NCI-H748 treated with DMSO at 0.1 percent for 48 hours (cell line): ENCODE results near the gene GRID2.

Experiments
- DNase-seq: peaks from one replicate; lab custom pipeline; 2025; lab: John Stamatoyannopoulos, UW

GRID2 gene

DNA sequence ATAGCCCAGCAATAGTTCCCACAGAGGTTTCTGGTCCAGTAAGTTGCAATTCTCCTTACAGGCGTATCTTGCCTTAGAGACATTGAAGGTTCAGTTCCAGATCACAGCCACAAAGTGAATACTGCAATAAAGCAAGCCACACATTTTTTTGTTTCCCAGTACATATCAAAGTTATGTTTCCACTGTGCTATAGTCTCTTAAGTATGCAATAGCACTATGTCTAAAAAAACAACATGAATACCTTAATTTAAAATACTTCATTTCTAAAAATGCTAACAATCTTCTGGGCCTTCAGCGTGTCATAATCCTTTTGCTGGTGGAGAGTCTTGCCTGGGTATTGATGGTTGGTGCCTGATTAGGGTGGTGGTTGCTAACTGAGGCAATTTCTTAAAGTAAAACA lies 659.1 kb downstream of the GRID2 start:
- DNase-seq, result no peak

- DNase-seq, result no peak
Measured at GRCh38 chr4:92968556-92968955, 664.8 kb downstream of the GRID2 start.

DNA sequence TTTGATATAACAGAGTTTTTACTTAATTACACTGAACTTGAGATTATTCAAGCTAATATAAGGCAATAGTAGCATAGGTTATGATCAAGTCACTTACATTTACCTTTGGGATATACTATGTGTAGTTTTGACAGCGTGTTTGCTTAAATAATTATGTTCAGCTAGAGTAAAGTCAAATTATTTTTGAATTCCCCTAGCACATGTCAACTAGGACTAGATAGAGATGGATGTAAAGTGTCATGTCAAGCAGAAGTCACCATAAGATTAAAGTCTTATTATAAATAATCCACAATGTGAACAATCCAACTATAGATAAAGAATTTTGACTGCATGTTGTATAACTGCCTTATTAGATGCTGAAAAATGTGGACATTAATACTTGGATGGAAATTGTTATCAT lies 665.2 kb downstream of the GRID2 start:
- no peak for DNase-seq

DNA sequence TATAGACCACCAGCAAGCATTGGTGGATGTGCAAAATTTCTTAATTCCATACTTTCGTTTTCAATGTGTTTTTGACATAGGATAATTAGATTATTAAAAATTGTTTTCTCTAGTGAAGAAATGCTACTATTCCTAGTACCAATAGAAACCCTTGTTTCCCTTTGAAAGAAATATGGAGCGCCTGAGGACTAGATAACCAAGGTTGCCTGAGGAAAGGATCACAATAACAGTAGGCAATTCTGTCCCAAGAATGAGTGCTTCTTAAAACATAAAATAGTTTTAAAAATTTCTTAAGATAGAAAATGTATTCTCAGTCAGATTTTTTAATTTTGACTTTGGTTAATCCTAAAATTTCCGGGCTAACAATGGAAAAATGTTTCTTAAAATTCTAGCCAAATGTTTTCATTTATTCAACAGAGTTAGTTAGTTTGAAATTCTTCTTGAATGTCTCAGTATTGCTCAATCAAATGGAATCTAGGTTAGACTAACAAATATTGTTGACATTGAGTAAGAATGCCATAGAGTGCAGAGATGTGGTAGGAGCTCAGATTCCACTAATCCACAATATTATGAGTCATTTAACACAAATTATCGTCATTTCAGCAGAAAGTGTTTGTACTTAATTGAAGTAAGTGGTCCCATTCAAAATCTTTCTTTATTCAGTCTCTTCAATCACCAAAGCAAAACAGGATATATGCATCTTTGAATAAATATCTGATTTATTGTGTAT lies 666.0 kb downstream of the GRID2 start:
- DNase-seq, result no peak

DNA sequence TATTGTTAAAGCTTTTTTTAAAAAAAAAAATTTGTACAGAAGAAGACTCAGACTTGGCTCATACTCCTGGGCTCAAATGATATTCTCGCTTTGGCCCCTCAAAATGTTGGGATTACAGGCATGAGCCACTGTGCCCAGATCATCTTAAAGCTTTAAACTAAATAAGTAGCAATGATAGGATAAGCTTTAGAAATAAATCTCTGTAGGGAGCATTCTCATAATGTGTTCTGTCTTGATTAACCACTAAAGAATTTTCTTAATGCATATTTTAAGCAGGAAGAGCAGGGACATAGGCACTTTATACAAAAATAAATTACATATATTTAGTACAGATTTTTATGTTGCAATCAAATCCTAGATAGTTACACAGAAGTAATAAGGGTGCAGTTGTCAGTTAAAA lies 667.2 kb downstream of the GRID2 start:
- no peak for DNase-seq

GRCh38 chr4:92988301-92988700 lies 684.5 kb downstream of the GRID2 start:
- DNase-seq, result no peak

GRCh38 chr4:92992758-92993157 lies 689.0 kb downstream of the GRID2 start:
- no peak for DNase-seq

DNA sequence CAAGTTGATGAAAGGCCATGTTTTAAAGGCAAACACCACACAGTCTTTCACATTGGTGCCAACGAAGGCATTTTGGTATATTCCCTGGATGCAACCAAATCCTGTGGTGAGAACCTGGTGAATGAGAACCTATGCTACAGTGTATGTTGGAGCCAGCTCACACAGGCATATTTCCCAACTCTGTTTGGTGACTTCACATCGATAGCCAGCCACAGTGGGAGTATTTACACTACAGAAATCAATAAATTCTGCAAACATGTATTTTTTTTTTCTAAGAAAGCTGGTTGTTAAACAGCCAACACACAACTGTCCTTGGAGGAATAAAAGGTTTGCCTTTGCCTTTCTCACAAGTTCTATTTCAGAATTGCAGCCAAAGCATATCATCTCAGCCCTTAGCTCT lies 691.0 kb downstream of the GRID2 start:
- no peak for DNase-seq

DNA sequence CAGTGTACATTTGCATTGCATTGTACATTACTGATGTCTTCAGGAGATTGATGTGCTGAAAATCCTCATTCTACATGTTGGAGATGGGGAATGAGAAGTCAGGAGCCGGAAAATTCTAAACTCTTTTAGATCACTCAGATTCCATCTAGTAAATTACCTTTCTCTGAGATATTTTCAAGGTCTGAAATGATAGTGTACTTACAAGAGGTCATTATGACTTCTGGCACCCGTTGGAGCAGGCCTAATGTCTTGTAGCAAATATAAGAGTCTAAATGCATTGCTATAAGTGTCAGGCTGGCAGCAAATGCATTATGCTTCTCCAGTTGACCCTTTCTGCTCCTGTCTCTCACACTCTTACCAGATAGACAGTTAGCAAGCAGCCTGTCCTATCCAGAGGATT lies 692.8 kb downstream of the GRID2 start:
- DNase-seq, result no peak

DNA sequence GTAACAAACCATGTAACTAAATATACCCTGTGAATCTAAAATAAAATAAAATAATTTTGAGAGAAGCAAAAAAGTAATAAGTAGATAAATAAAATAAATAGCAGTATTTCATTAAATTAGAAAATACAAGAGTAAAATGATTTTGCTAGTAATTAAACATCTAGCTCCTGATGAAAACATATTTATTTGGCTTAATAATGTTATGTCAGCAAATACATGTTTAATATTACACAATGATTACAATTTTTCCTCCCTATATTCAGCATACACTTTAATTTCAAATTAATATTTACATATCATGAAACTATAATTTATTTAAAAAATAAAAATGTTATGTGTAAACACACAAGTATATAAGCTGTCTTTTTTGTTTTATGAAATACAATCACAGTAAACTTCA lies 697.1 kb downstream of the GRID2 start:
- no peak for DNase-seq

DNA sequence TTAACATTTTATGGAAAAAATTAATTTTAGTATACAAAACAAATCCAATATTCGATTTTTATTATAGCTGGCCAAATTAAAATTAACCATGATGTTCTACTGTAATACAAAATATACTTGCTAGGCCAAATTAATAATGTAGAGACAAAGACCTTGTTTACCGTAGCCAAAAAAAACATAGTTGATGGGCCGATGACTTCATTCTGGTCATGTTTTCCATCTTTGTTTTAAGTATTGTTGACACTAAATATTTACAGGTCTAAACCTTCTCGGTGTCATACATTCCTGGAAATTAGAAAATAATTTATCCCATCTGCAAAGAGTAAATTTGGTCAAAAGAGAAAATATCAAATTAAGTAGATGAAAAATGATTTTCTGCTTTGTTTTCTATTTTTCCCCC lies 698.5 kb downstream of the GRID2 start:
- no peak for DNase-seq

DNA sequence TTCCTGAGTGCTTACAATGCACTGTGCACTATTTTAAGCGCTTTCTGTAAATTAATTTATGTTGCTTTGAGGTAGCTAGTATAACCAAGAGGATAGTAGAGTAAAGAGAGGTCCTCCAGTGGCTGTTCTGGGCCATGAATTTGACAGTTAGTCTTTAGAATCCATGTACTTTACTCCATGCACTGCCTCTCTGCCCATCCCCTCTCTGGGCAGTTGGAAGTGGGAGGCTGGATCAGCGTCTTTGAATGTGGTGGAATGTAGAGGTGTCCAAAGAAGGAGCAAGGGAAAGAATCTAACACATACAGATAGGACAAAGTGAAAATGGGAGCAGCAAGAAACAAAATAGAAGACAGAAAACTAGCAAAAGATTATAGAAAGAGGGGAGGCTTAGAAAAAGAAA lies 712.6 kb downstream of the GRID2 start:
- no peak for DNase-seq

DNA sequence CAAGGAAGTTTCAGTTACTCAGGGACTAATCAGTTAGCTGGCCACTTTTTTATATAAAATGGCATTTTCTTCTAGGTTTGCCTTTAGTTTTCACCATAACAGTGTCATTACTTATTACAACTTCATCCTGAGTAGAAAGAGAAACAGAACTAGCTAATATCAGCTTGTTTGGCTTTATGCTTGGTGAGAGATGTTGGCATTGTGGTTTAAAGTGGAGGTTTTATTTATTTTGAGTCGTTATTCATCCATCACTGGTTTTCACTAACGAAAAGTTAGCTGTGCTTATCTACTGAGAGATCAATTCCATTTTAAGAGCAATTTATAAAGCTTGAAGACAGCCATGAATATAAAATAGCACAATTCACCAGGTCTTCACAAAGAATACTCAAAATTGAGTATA lies 714.5 kb downstream of the GRID2 start:
- DNase-seq, result no peak

GRCh38 chr4:93018806-93019205 lies 715.0 kb downstream of the GRID2 start:
- no peak for DNase-seq

GRCh38 chr4:93029769-93030168 lies 726.0 kb downstream of the GRID2 start:
- no peak for DNase-seq

GRCh38 chr4:93030670-93031069 lies 726.9 kb downstream of the GRID2 start:
- DNase-seq, result no peak

DNA sequence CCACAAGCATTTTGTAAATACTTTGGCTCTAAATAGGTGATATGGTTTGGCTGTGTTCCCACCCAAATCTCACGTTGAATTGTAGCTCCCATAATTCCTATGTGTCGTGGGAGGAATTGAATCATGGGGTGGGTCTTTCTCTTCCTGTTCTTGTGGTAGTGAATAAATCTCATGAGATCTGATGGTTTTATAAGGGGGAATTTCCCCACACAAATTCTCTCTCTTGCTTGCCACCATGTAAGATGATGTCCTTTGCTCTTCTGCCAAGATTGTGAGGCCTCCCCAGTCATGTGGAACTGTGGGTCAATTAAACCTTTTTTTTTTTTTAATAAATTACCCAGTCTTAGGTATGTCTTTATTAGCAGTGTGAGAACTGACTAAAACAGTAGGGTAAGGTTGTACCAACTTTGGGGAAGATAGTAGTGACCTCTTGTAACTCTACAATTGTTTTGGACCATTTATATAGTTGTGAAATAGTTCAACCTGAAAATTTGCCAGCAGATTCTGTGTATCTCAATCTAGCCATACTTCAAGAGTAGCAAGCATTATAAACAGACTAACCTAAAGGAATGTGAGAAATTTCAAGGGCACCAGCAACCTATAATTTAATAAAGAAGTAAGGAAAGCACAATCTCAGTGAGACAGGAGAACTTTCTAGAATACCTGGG lies 727.8 kb downstream of the GRID2 start:
- DNase-seq, result no peak

DNA sequence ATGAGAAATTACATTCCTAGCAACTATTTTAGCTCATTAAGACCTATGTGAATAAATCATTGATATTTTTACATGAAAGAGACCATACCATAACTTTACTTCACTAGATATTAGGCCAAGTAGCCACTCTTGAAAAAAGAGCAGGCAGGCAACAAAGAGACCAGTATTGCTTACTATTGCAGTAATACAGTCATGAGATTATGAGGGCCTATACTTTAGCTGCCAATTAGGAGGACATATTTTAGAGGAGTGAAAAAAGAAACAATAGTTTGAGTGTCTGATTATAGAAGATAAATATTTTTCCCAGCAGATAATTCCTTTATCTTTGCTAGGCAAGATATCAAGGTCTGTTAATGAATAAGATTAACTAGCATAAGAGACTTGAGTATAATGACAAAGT lies 739.0 kb downstream of the GRID2 start:
- DNase-seq, result no peak

GRCh38 chr4:93053140-93053539 lies 749.4 kb downstream of the GRID2 start:
- DNase-seq, result no peak

- no peak for DNase-seq
Measured at GRCh38 chr4:93061826-93062225, 758.1 kb downstream of the GRID2 start.

GRCh38 chr4:93063325-93063724 lies 759.6 kb downstream of the GRID2 start:
- no peak for DNase-seq

DNA sequence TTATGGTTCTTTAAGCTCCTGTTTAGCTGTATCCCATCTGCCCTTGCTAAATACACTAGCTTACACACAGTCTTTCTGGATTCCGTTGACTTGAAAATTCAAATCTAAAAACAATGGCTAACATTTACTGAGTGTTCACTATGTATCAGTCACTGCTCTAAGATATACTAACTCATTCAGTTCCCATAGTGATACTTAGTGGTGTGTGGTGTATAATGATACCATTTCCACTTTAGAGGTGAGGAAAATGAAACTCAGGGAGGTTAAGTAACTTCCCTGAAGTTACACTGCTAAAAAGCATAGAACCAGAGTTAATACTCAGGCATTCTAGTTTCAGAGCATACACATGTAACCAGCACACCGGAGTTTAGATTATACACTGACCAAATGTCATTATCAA lies 762.0 kb downstream of the GRID2 start:
- no peak for DNase-seq

DNA sequence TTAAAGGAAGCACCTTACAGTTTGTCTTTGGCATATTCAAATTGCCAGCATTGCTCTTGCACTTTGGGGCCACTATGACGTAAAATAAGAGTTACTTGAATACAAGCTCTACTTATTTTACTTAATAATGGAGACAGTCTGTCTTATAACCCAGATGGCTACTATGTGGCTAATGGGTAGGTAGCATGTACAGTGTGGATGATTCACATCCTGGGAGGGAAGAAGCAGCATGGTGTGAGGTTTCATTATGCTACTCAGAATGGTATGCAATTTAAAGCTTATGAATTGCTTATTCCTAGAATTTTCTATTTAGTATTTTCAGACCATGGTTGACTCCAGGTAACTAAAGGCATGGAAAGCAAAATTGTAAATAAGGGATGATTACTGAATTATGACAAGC lies 763.0 kb downstream of the GRID2 start:
- DNase-seq, result no peak

DNA sequence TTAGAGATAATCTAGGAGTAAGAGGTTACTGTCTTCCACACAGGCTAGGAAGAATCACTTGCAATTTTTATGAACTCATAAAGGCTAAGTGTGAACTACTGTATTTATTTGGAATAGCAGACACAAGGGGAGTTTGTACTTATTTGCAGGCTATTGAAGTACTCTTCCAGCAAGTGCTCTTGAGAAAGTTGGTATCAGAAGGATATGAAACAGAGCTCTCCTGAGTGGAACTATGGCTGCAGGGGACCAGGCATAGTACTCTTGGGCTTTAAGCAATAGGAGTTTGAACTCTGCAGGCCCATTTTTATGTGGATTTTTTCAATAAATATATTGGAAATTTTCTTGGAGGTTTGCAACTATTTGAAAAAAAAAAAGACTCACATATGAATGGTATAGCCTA lies 768.5 kb downstream of the GRID2 start:
- no peak for DNase-seq
